Measurements from ENCODE around the gene FLVCR1.
"Not testable (repeated sequence)": the region's sequence is repeated elsewhere in the genome, so short reads cannot be mapped to it uniquely, and the experiment has no call there.

FLVCR1 gene

GRCh38 chr1:212825798-212826452 is 32.1 kb upstream of the FLVCR1 start:
- TF ChIP-seq ZFX (IDR thresholded peaks at IDR 0.05; ENCODE audit: borderline replicate concordance): no peak
- TF ChIP-seq CTCF (IDR thresholded peaks at IDR 0.05): no peak
- H3K27ac ChIP-seq: no peak overlapping the region

- H3K27ac ChIP-seq: no peak overlapping the region
- TF ChIP-seq ZFX (IDR thresholded peaks at IDR 0.05; ENCODE audit: borderline replicate concordance) (no peak), CTCF (IDR thresholded peaks at IDR 0.05) (no peak)
These were observed 30.8 kb upstream of the FLVCR1 start for GRCh38 chr1:212827171-212827776.

- TF ChIP-seq CTCF (IDR thresholded peaks at IDR 0.05) (no peak), ZFX (IDR thresholded peaks at IDR 0.05; ENCODE audit: borderline replicate concordance) (no peak)
- no peak overlapping the region for H3K27ac ChIP-seq
These were observed 30.2 kb upstream of the FLVCR1 start for GRCh38 chr1:212827831-212828278.

- TF ChIP-seq ZFX (IDR thresholded peaks at IDR 0.05; ENCODE audit: borderline replicate concordance) (no peak), CTCF (IDR thresholded peaks at IDR 0.05) (no peak)
- no peak overlapping the region for H3K27ac ChIP-seq
These were observed 29.7 kb upstream of the FLVCR1 start for GRCh38 chr1:212828395-212828794.

- peak overlapping the region; percentile 74 for H3K27ac ChIP-seq
These were observed 24.6 kb upstream of the FLVCR1 start for GRCh38 chr1:212833211-212834207.

- TF ChIP-seq ZFX (IDR thresholded peaks at IDR 0.05; ENCODE audit: borderline replicate concordance) (no peak), CTCF (IDR thresholded peaks at IDR 0.05) (no peak)
- no peak overlapping the region for H3K27ac ChIP-seq
These were observed 19.9 kb upstream of the FLVCR1 start for GRCh38 chr1:212838145-212838544.

GRCh38 chr1:212844521-212844920 is 13.6 kb upstream of the FLVCR1 start:
- H3K27ac ChIP-seq: not testable (repeated sequence)

- TF ChIP-seq CTCF (IDR thresholded peaks at IDR 0.05) (no peak), ZFX (IDR thresholded peaks at IDR 0.05; ENCODE audit: borderline replicate concordance) (no peak)
- no peak within 1 kb of the TSS for H3K27ac ChIP-seq
These were observed 10.5 kb upstream of the FLVCR1 start, which contains the start of gene SPATA45 for GRCh38 chr1:212847549-212847948. Gene SPATA45 (minus strand): TSS chr1:212847649. CDS start chr1:212836149, 11,500 bp downstream.

Data from 22Rv1 (cell line).